ENCODE results near the gene ICOS.

ICOS gene

GRCh38 chr2:203914546-203915182 is 21.9 kb upstream of the ICOS start:
- Histone ChIP-seq H3K9ac (ENCODE audit: low read length) (no peak overlapping the region), H3K9me2 (replicated peaks; ENCODE audit: insufficient read depth, low read length) (no peaks in the 10 kb centered on the region), H3K79me2 (ENCODE audit: low read length) (no peaks in the 10 kb centered on the region), H4K20me1 (ENCODE audit: insufficient read depth, low read length) (no peaks in the 10 kb centered on the region), H3F3A (ENCODE audit: insufficient read depth, low read length) (no peaks in the 10 kb centered on the region), H3K27ac (ENCODE audit: low read length) (no peak overlapping the region), H2AFZ (ENCODE audit: low read length) (no peak overlapping the region), H3K4me2 (ENCODE audit: low read depth, low read length) (peak overlapping the region; percentile 9; the same call in 1 of the 2 replicates), H3K4me1 (ENCODE audit: low read length) (peaks cover 6% of the 10 kb centered on the region; the same call in 1 of the 2 replicates), H3K27me3 (replicated peaks; ENCODE audit: insufficient read depth, low read length) (no peaks in the 10 kb centered on the region), H3K9me3 (replicated peaks; ENCODE audit: insufficient read depth, low read length) (no peaks in the 10 kb centered on the region), H3K36me3 (replicated peaks; ENCODE audit: insufficient read depth, low read length) (no peaks in the 10 kb centered on the region), H3K4me3 (ENCODE audit: low read length) (no peak overlapping the region)
- TF ChIP-seq CTCF (IDR thresholded peaks at IDR 0.05; ENCODE audit: low read length), result no peak
- no peak for TF ChIP-seq EZH2phosphoT487 (IDR thresholded peaks at IDR 0.05; ENCODE audit: low read length)
- TF ChIP-seq EZH2 (optimal IDR thresholded peaks at IDR 0.05; ENCODE audit: low read depth, low read length), result no peak
- no peak for DNase-seq

- no peak overlapping the region for H3K9ac ChIP-seq (ENCODE audit: low read length)
- DNase-seq, result no peak
- no peaks in the 10 kb centered on the region for H3K27me3 ChIP-seq (replicated peaks; ENCODE audit: insufficient read depth, low read length)
Measured at GRCh38 chr2:203915256-203915655, 21.3 kb upstream of the ICOS start.

GRCh38 chr2:203916756-203917155 is 19.8 kb upstream of the ICOS start:
- no peaks in the 10 kb centered on the region for H3K79me2 ChIP-seq (ENCODE audit: low read length)
- no peaks in the 10 kb centered on the region for H3K9me3 ChIP-seq (replicated peaks; ENCODE audit: insufficient read depth, low read length)
- H3F3A ChIP-seq (ENCODE audit: insufficient read depth, low read length), result no peaks in the 10 kb centered on the region
- DNase-seq, result no peak
- H3K9ac ChIP-seq (ENCODE audit: low read length), result no peak overlapping the region
- H3K4me3 ChIP-seq (ENCODE audit: low read length), result no peak overlapping the region
- no peaks in the 10 kb centered on the region for H4K20me1 ChIP-seq (ENCODE audit: insufficient read depth, low read length)
- H3K4me2 ChIP-seq (ENCODE audit: low read depth, low read length), result no peak overlapping the region
- H3K4me1 ChIP-seq (ENCODE audit: low read length), result peaks cover 6% of the 10 kb centered on the region; the same call in 1 of the 2 replicates
- no peaks in the 10 kb centered on the region for H3K36me3 ChIP-seq (replicated peaks; ENCODE audit: insufficient read depth, low read length)
- no peak for TF ChIP-seq CTCF (IDR thresholded peaks at IDR 0.05; ENCODE audit: low read length)
- no peak for TF ChIP-seq EZH2phosphoT487 (IDR thresholded peaks at IDR 0.05; ENCODE audit: low read length)
- TF ChIP-seq EZH2 (optimal IDR thresholded peaks at IDR 0.05; ENCODE audit: low read depth, low read length), result no peak
- no peak overlapping the region for H2AFZ ChIP-seq (ENCODE audit: low read length)
- H3K27me3 ChIP-seq (replicated peaks; ENCODE audit: insufficient read depth, low read length), result no peaks in the 10 kb centered on the region
- no peaks in the 10 kb centered on the region for H3K9me2 ChIP-seq (replicated peaks; ENCODE audit: insufficient read depth, low read length)
- H3K27ac ChIP-seq (ENCODE audit: low read length), result no peak overlapping the region

More at GRCh38 chr2:203915256-203915655, 21.3 kb upstream of the ICOS start:
- H3K27ac ChIP-seq (ENCODE audit: low read length), result no peak overlapping the region
- no peaks in the 10 kb centered on the region for H3K36me3 ChIP-seq (replicated peaks; ENCODE audit: insufficient read depth, low read length)
- no peaks in the 10 kb centered on the region for H3K9me2 ChIP-seq (replicated peaks; ENCODE audit: insufficient read depth, low read length)
- no peak overlapping the region for H3K4me2 ChIP-seq (ENCODE audit: low read depth, low read length)
- no peak overlapping the region for H3K4me3 ChIP-seq (ENCODE audit: low read length)
- H4K20me1 ChIP-seq (ENCODE audit: insufficient read depth, low read length), result no peaks in the 10 kb centered on the region
- no peaks in the 10 kb centered on the region for H3K9me3 ChIP-seq (replicated peaks; ENCODE audit: insufficient read depth, low read length)
- H3K4me1 ChIP-seq (ENCODE audit: low read length), result peaks cover 6% of the 10 kb centered on the region; the same call in 1 of the 2 replicates
- no peak overlapping the region for H2AFZ ChIP-seq (ENCODE audit: low read length)
- no peaks in the 10 kb centered on the region for H3F3A ChIP-seq (ENCODE audit: insufficient read depth, low read length)
- TF ChIP-seq EZH2phosphoT487 (IDR thresholded peaks at IDR 0.05; ENCODE audit: low read length), result no peak
- TF ChIP-seq EZH2 (optimal IDR thresholded peaks at IDR 0.05; ENCODE audit: low read depth, low read length), result no peak
- no peak for TF ChIP-seq CTCF (IDR thresholded peaks at IDR 0.05; ENCODE audit: low read length)
- H3K79me2 ChIP-seq (ENCODE audit: low read length), result no peaks in the 10 kb centered on the region

All from MM.1S (cell line).